Endodermal cell (in vitro differentiated cells): ENCODE data around the gene TJAP1. TPM values are rescaled to one million over a fixed set of nuclear protein-coding genes. Genes with fewer than 3 reads are reported as not detected.

Experiments
- DNase-seq: peaks from one replicate; pipeline ENCODE4 v3.0.0-alpha.2; 2017
- H3K27ac ChIP-seq: 2 replicates; pipeline ENCODE4 v1.5.1; 2013; ENCODE audit warnings: mild to moderate bottlenecking, low read depth, low read length, moderate library complexity
- H3K27me3 ChIP-seq: 2 replicates; pipeline ENCODE4 v1.6.1; 2013; ENCODE audit warnings: mild to moderate bottlenecking, low read length, moderate library complexity; ENCODE audit not compliant: insufficient read depth, control insufficient read depth, poor library complexity, severe bottlenecking
- H3K36me3 ChIP-seq: 2 replicates; pipeline ENCODE4 v1.7.0; 2013; ENCODE audit warnings: mild to moderate bottlenecking, low read length, moderate library complexity; ENCODE audit not compliant: control insufficient read depth, insufficient read depth
- H3K4me1 ChIP-seq: one replicate; pipeline ENCODE4 v1.7.0; 2013; ENCODE audit warnings: low read length; ENCODE audit not compliant: control insufficient read depth, insufficient read depth
- H3K4me3 ChIP-seq: 2 replicates; pipeline ENCODE4 v1.5.1; 2013; ENCODE audit warnings: mild to moderate bottlenecking, low read length, moderate library complexity
- H3K9ac ChIP-seq: 2 replicates; pipeline ENCODE4 v1.6.1; 2013; ENCODE audit warnings: mild to moderate bottlenecking, low read length, moderate library complexity; ENCODE audit not compliant: poor library complexity, severe bottlenecking; ENCODE audit errors: extremely low read depth
- H3K9me3 ChIP-seq: 2 replicates; pipeline ENCODE4 v1.6.1; 2013; ENCODE audit warnings: mild to moderate bottlenecking, low read length, moderate library complexity; ENCODE audit not compliant: control insufficient read depth
- H3K27ac Mint-ChIP-seq: 2 replicates; pipeline ENCODE4 v1.8.0; 2020; ENCODE audit warnings: mixed read lengths
- H3K27me3 Mint-ChIP-seq: 2 replicates; pipeline ENCODE4 v1.8.0; 2021; ENCODE audit warnings: mild to moderate bottlenecking, mixed read lengths; ENCODE audit not compliant: insufficient read depth
- H3K36me3 Mint-ChIP-seq: 2 replicates; pipeline ENCODE4 v1.8.0; 2020; ENCODE audit warnings: low read depth, mixed read lengths
- H3K4me1 Mint-ChIP-seq: 2 replicates; pipeline ENCODE4 v1.8.0; 2020; ENCODE audit warnings: mixed read lengths
- H3K4me3 Mint-ChIP-seq: 2 replicates; pipeline ENCODE4 v1.8.0; 2020; ENCODE audit warnings: mild to moderate bottlenecking, moderate library complexity, mixed read lengths
- H3K9me3 Mint-ChIP-seq: 2 replicates; pipeline ENCODE4 v1.8.0; 2020; ENCODE audit warnings: mild to moderate bottlenecking, mixed read lengths
- CTCF ChIP-seq: fragments of 200-600 bp; sonication (generic); conservative IDR thresholded peaks from 2 replicates; pipeline ENCODE4 v1.5.0; 2021; ENCODE audit warnings: antibody characterized with exemption, mild to moderate bottlenecking
- WGBS, 2 experiments: methylation state at CpG; one replicate each; pipeline versions ENCODE4 v1.1.5 to v1.1.7; 2013; ENCODE audit warnings: missing lambda C conversion rate in 2 of 2, mixed read lengths in 1 of 2; ENCODE audit not compliant: insufficient coverage in 1 of 2, insufficient read length in 1 of 2; 5-methylcytosine and 5-hydroxymethylcytosine counted together
- total RNA-seq, 2 donors: library from RNA; stranded (reverse); fragmentation: NEBNext Ultra II Directional in 1 of 2; extraction: Animal tissue kit (Norgen Biotek cat#: 25700) in 1 of 2; gene quantifications; 2 replicates in 1 of 2; 3 replicates in 1 of 2; pipeline ENCODE4 v1.2.1, GENCODE V29; 2021

The TJAP1 gene
- total RNA-seq, 2 donors from 2014 or later, result 44.3 to 50.2 TPM

- Histone ChIP-seq H3K9me3 (no peaks in the 10 kb centered on the region), H3K36me3 (peaks cover 28% of the 10 kb centered on the region), H3K4me1 (no peaks in the 10 kb centered on the region), H3K4me3 (no peak overlapping the region), H3K27me3 (peaks cover 23% of the 10 kb centered on the region), H3K27ac (no peak overlapping the region), H3K9ac (no peak overlapping the region)
- no peak overlapping the region for H3K4me3 Mint-ChIP-seq
- peaks cover 29% of the 10 kb centered on the region for H3K36me3 Mint-ChIP-seq
- no peak overlapping the region for H3K27ac Mint-ChIP-seq
- TF ChIP-seq CTCF, result peak; percentile 95
- H3K9me3 Mint-ChIP-seq, result no peaks in the 10 kb centered on the region
- peaks cover 2% of the 10 kb centered on the region for H3K4me1 Mint-ChIP-seq
- H3K27me3 Mint-ChIP-seq, result peaks cover 31% of the 10 kb centered on the region
- 29 to 43% methylated on average over 11 to 14 of the region's 14 CpGs for WGBS, 2 experiments
- peak; percentile 94 for DNase-seq
These were observed 29.5 kb downstream of the TJAP1 start for GRCh38 chr6:43506667-43507471.

- H3K36me3 Mint-ChIP-seq, result peaks cover 27% of the 10 kb centered on the region
- H3K4me3 Mint-ChIP-seq, result peak overlapping the region; percentile 61
- H3K36me3 ChIP-seq, result peaks cover 33% of the 10 kb centered on the region
- no peak for DNase-seq
- no peak overlapping the region for H3K4me3 ChIP-seq
- TF ChIP-seq CTCF, result peak; percentile 13
- no peak overlapping the region for H3K27ac ChIP-seq
- no peak overlapping the region for H3K9ac ChIP-seq
- H3K4me1 ChIP-seq, result no peaks in the 10 kb centered on the region
- peaks cover 23% of the 10 kb centered on the region for H3K27me3 ChIP-seq
- H3K9me3 Mint-ChIP-seq, result no peaks in the 10 kb centered on the region
- no peaks in the 10 kb centered on the region for H3K9me3 ChIP-seq
- H3K27me3 Mint-ChIP-seq, result peaks cover 31% of the 10 kb centered on the region
- 74 to 77% methylated on average over 6 to 8 of the region's 8 CpGs for WGBS, 2 experiments
- peaks cover 2% of the 10 kb centered on the region for H3K4me1 Mint-ChIP-seq
- H3K27ac Mint-ChIP-seq, result no peak overlapping the region
These were observed 31.2 kb downstream of the TJAP1 start for GRCh38 chr6:43508481-43509141.

GRCh38 chr6:43509142-43509983 lies 32.0 kb downstream of the TJAP1 start:
- H3K27ac Mint-ChIP-seq, result no peak overlapping the region
- 10 to 13% methylated on average over 28 to 69 of the region's 69 CpGs for WGBS, 2 experiments
- peak overlapping the region; percentile 61 for H3K4me3 Mint-ChIP-seq
- H3K9me3 ChIP-seq, result no peaks in the 10 kb centered on the region
- no peak overlapping the region for H3K9ac ChIP-seq
- no peaks in the 10 kb centered on the region for H3K9me3 Mint-ChIP-seq
- DNase-seq, result peak; percentile 71
- no peaks in the 10 kb centered on the region for H3K4me1 ChIP-seq
- peaks cover 2% of the 10 kb centered on the region for H3K4me1 Mint-ChIP-seq
- peaks cover 26% of the 10 kb centered on the region for H3K36me3 Mint-ChIP-seq
- H3K27ac ChIP-seq, result no peak overlapping the region
- peaks cover 31% of the 10 kb centered on the region for H3K27me3 Mint-ChIP-seq
- TF ChIP-seq CTCF, result no peak
- H3K27me3 ChIP-seq, result peaks cover 23% of the 10 kb centered on the region
- peak overlapping the region; percentile 58 for H3K4me3 ChIP-seq
- H3K36me3 ChIP-seq, result peaks cover 35% of the 10 kb centered on the region
